Measurements from ENCODE around the gene CXCL14. TPM values are rescaled to one million over a fixed set of nuclear protein-coding genes. Genes with fewer than 3 reads are reported as not detected.

CXCL14 gene
- total RNA-seq, 2 experiments from 2014 or later = not detected

- Mint-ChIP-seq H3K36me3 (ENCODE audit: low read depth) (no peaks in the 10 kb centered on the region), H3K9me3 (no peaks in the 10 kb centered on the region), H3K4me1 (no peaks in the 10 kb centered on the region), H3K4me3 (no peak overlapping the region), H3K27me3 (peaks cover 6% of the 10 kb centered on the region), H3K27ac (no peak overlapping the region)
- ChIA-PET POLR2A (no interaction called here), CTCF (no interaction called here)
- no peak for DNase-seq
These were observed 25.3 kb upstream of the CXCL14 start for GRCh38 chr5:135604056-135604455.

DNA sequence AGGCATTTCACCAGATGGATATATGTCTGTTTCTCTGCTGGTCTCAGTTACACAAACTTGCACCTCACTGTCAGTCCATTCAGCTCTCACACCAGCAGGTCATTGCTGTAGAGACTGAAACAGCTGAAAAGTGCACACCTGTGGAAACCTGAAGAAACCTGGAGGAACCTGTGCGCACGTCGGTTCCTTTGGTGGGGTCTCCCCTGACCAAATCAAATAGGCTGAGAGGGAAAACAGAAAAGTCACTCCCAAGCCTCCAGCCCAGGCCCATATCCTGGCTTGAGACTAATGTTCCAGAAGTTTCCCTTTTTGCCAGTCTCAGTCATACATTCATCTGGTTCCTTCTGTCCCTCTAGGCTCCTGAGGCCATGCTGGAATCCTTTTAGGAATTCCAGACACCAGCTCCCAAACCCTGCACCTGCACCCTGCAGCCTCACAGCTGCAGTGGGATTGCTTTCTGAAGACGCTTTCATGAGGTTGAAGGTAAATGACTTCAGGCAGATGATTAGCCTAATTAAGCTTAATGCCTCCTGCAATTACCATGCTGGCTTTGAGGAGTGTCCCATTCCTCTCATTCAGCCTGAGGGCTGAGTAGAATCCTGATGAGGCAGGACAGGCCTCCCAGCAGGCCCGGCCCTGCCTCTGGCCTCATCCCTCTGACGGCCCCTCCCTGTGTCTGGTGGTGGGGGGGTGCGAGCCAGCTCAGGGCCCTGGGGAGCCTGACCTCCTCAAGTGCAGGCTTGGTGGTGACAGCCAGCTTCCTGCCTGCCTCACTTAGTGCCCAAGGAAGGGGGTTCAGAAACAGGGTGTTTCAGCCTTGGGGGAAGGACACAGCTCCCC lies 24.3 kb upstream of the CXCL14 start:
- ChIA-PET POLR2A (no interaction called here), CTCF (no interaction called here)
- Mint-ChIP-seq H3K36me3 (ENCODE audit: low read depth) (no peaks in the 10 kb centered on the region), H3K4me1 (no peaks in the 10 kb centered on the region), H3K9me3 (no peaks in the 10 kb centered on the region), H3K27me3 (peaks cover 6% of the 10 kb centered on the region), H3K4me3 (no peak overlapping the region), H3K27ac (no peak overlapping the region)
- no peak for DNase-seq

DNA sequence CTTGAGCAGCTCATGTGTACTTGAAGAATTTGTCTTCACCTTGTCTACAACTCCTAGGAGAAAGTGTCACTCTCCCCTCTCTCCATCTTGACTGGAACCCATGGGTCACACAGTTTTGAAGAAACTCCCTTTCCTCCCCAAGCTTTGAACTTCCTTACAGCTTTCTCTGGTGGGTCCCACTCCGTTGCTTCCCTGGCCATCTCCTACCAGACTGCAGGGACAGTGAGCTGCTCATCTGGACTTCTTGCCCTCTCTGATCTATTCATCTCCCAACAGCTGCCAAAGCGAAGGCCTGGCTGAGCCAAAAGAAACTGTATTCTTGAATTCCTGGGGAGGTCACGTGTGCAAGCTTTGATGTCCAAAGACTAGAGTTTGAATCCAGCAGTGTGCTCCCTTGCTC lies 22.7 kb upstream of the CXCL14 start:
- CTCF ChIA-PET = interaction anchor here (0.6 kb wide), 1 partner anchor 24 kb away, joined by 4 read pairs; no protein-coding TSS in a partner anchor
- H3K9me3 Mint-ChIP-seq = no peaks in the 10 kb centered on the region
- no peak overlapping the region for H3K4me3 Mint-ChIP-seq
- H3K4me1 Mint-ChIP-seq = no peaks in the 10 kb centered on the region
- DNase-seq = no peak
- POLR2A ChIA-PET = no interaction called here
- H3K36me3 Mint-ChIP-seq (ENCODE audit: low read depth) = no peaks in the 10 kb centered on the region
- H3K27ac Mint-ChIP-seq = no peak overlapping the region
- peaks cover 2% of the 10 kb centered on the region for H3K27me3 Mint-ChIP-seq

DNA sequence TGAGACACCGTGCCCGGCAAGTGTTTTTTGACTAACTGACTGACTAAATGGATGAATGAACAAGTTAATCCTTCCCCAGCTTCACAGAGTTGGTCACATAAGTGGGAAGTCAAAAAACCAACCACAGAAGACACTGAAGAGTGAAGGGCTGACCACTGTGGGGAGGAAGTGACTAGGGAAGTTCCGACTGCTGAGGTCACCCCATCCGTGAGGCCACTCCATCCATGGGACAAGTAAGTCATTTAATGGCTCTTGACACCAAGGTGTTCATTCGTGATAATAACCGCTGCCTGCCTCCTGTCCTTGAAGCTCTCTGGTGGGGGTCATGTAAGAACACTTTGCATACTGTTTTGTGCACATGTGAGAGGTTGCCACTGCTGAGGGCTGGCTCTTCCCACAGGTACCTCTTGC lies 22.2 kb upstream of the CXCL14 start:
- no peak for DNase-seq

GRCh38 chr5:135600152-135600570 lies 21.4 kb upstream of the CXCL14 start:
- DNase-seq = no peak
- CTCF ChIA-PET = interaction anchor here (0.6 kb wide), 1 partner anchor 29 kb away, joined by 3 read pairs; no protein-coding TSS in a partner anchor
- H3K9me3 Mint-ChIP-seq = no peaks in the 10 kb centered on the region
- H3K27me3 Mint-ChIP-seq = peaks cover 2% of the 10 kb centered on the region
- no peaks in the 10 kb centered on the region for H3K36me3 Mint-ChIP-seq (ENCODE audit: low read depth)
- no peaks in the 10 kb centered on the region for H3K4me1 Mint-ChIP-seq
- no peak overlapping the region for H3K27ac Mint-ChIP-seq
- no peak overlapping the region for H3K4me3 Mint-ChIP-seq
- POLR2A ChIA-PET = no interaction called here

More for the DNA sequence above, 22.2 kb upstream of the CXCL14 start:
- H3K36me3 Mint-ChIP-seq (ENCODE audit: low read depth) = no peaks in the 10 kb centered on the region
- ChIA-PET POLR2A (no interaction called here), CTCF (no interaction called here)
- peaks cover 2% of the 10 kb centered on the region for H3K27me3 Mint-ChIP-seq
- H3K4me3 Mint-ChIP-seq = no peak overlapping the region
- H3K9me3 Mint-ChIP-seq = no peaks in the 10 kb centered on the region
- no peaks in the 10 kb centered on the region for H3K4me1 Mint-ChIP-seq
- H3K27ac Mint-ChIP-seq = no peak overlapping the region

GRCh38 chr5:135599421-135600151 lies 20.8 kb upstream of the CXCL14 start:
- H3K9me3 Mint-ChIP-seq = no peaks in the 10 kb centered on the region
- POLR2A ChIA-PET = no interaction called here
- H3K27me3 Mint-ChIP-seq = peaks cover 2% of the 10 kb centered on the region
- no peaks in the 10 kb centered on the region for H3K4me1 Mint-ChIP-seq
- H3K36me3 Mint-ChIP-seq (ENCODE audit: low read depth) = no peaks in the 10 kb centered on the region
- no peak overlapping the region for H3K4me3 Mint-ChIP-seq
- no peak for DNase-seq
- H3K27ac Mint-ChIP-seq = no peak overlapping the region
- CTCF ChIA-PET = interaction anchor here (0.6 kb wide), 1 partner anchor 28 kb away, joined by 3 read pairs; no protein-coding TSS in a partner anchor

DNA sequence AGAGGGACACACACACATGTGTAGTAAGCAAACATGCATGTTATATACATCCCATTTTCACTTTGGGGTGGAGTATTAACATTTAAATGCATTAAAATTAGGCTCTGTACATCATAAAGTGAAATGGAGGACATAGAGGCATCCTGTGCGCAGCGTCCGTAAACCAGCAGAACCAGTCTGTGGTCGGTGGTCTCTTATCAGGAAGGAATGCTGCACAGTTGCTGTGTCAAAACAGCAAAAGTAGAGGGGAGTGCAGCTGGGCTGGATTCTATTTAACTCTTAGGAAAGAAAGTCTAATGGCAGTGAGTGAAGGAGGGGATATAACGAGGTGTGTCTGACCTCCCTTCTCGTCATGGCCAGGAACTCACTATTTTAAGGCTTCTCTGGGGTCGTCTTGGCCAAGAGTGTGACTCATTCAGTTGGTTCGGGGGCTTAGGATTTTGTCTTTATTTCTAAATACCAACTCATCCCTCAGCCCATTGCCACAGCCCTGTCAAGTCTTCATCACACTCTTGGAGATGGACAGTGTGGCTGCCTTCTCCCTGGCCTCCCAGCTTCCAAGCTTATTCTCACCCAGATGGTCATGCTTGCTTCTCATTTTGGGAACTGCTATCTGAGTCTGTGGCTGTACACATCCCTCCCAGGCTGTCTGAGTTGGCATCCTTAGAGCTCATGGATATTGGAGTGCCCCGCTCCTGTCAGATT lies 20.1 kb upstream of the CXCL14 start:
- H3K36me3 Mint-ChIP-seq (ENCODE audit: low read depth) = no peaks in the 10 kb centered on the region
- no peaks in the 10 kb centered on the region for H3K9me3 Mint-ChIP-seq
- H3K27me3 Mint-ChIP-seq = peaks cover 2% of the 10 kb centered on the region
- H3K4me3 Mint-ChIP-seq = no peak overlapping the region
- ChIA-PET POLR2A (no interaction called here), CTCF (no interaction called here)
- no peak overlapping the region for H3K27ac Mint-ChIP-seq
- H3K4me1 Mint-ChIP-seq = no peaks in the 10 kb centered on the region
- DNase-seq = no peak

GRCh38 chr5:135596788-135597187 lies 18.0 kb upstream of the CXCL14 start:
- no peak for DNase-seq
- no peaks in the 10 kb centered on the region for H3K36me3 Mint-ChIP-seq (ENCODE audit: low read depth)
- H3K4me1 Mint-ChIP-seq = no peaks in the 10 kb centered on the region
- no peak overlapping the region for H3K4me3 Mint-ChIP-seq
- ChIA-PET CTCF (no interaction called here), POLR2A (no interaction called here)
- peaks cover 2% of the 10 kb centered on the region for H3K27me3 Mint-ChIP-seq
- no peak overlapping the region for H3K27ac Mint-ChIP-seq
- no peaks in the 10 kb centered on the region for H3K9me3 Mint-ChIP-seq

DNA sequence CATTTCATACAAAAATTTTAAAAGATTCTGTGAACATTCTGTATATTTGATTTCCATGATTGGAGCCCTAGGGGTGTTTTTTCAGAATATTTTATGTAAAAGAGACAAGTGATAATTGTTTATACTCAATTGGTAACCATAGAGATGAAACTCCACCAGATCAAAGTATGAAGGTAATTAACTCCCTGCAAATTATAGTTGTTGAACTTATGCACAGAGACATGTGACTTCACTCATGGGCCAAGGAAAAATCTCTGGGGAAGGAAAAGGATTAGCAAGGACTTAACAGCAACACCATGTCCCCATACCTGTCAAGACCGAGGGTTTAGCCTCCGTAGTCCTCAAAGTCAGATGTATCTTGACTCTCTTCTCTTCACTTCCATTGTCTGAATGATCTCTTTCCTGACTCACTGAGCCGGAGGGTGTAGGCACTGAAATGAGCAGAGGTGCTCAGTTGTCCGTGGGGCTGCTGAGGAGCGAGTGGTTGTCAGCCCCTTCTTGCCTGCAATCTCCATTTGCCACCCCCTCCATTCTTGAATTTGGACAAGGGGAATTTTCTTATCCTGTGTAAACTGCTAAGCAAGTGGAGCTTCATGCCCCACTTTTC lies 17.5 kb upstream of the CXCL14 start:
- DNase-seq = no peak
- Mint-ChIP-seq H3K4me3 (no peak overlapping the region), H3K27me3 (peaks cover 2% of the 10 kb centered on the region), H3K9me3 (no peaks in the 10 kb centered on the region), H3K4me1 (no peaks in the 10 kb centered on the region), H3K36me3 (ENCODE audit: low read depth) (no peaks in the 10 kb centered on the region), H3K27ac (no peak overlapping the region)
- ChIA-PET CTCF (no interaction called here), POLR2A (no interaction called here)

DNA sequence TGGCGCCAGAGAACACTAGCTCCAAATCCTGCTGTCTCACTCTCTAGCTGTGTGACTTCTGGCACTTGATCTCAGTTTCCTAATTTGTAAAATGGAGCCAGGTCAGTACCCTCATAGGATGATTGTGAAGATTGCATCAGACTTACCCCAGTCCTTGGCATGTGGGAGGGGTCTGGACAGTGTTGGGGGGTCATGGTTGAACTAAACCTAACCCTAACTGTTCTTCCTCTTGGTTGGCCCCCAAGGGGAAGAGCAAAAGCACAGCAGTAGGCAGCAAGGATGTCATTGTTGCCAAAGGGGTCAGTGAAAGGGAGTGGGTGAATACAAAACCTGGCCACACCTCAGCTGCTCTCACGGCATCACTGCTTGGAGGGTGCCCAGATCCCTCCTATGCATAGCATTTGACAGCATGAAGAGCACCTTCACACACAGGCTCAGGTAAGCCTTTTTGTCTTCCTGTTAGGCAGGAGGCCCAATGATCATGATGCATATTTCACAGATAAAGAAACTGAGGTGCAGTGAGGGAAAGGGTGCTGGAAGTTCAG lies 15.7 kb upstream of the CXCL14 start:
- Mint-ChIP-seq H3K27ac (no peak overlapping the region), H3K4me1 (no peaks in the 10 kb centered on the region), H3K36me3 (ENCODE audit: low read depth) (no peaks in the 10 kb centered on the region), H3K9me3 (no peaks in the 10 kb centered on the region), H3K27me3 (no peaks in the 10 kb centered on the region), H3K4me3 (no peak overlapping the region)
- POLR2A ChIA-PET = no interaction called here
- CTCF ChIA-PET = no interaction called here
- no peak for DNase-seq

DNA sequence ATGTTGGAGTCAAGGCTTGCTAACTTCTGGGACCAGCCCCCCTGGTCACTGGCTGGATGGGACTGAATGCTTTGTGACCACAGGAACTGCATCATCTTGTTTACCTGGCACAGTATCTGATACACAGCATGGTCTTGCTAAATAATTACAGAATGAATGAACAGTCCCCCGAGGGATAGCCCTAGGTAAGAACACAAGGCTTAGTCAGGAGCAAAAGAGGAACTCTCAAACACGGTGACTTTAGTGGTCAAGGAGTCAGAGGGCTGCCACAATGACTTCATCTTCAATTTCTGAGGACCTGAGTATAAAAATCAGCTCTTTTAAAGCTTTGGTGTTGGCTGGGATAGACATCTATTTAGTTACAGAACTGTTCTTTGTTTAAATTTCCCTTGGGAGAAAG lies 15.1 kb upstream of the CXCL14 start:
- Mint-ChIP-seq H3K36me3 (ENCODE audit: low read depth) (no peaks in the 10 kb centered on the region), H3K27me3 (no peaks in the 10 kb centered on the region), H3K27ac (no peak overlapping the region), H3K9me3 (no peaks in the 10 kb centered on the region), H3K4me1 (no peaks in the 10 kb centered on the region), H3K4me3 (no peak overlapping the region)
- CTCF ChIA-PET = no interaction called here
- POLR2A ChIA-PET = no interaction called here
- DNase-seq = no peak

- Mint-ChIP-seq H3K4me1 (no peaks in the 10 kb centered on the region), H3K36me3 (ENCODE audit: low read depth) (no peaks in the 10 kb centered on the region), H3K4me3 (no peak overlapping the region), H3K27me3 (no peaks in the 10 kb centered on the region), H3K9me3 (no peaks in the 10 kb centered on the region), H3K27ac (no peak overlapping the region)
- ChIA-PET POLR2A (no interaction called here), CTCF (no interaction called here)
- DNase-seq = no peak
These were observed 14.3 kb upstream of the CXCL14 start for GRCh38 chr5:135593141-135593540.
